ENCODE results near the gene HIVEP3. TPM values are rescaled to one million over a fixed set of nuclear protein-coding genes. Genes with fewer than 3 reads are reported as not detected.
A peak's percentile ranks its signal among the peaks of the same experiment; 100 is the strongest.

The HIVEP3 gene
- total RNA-seq, 4 donors from 2014 or later, result 6.1 to 10.1 (median 7.8) TPM

- TF ChIP-seq CTCF (IDR thresholded peaks at IDR 0.05), result no peak
- ATAC-seq (ENCODE audit: low FRiP score) (peak; percentile 37), DNase-seq (ENCODE audit: low spot score) (peak; percentile 45)
Observed at GRCh38 chr1:41739061-41739955, 179.4 kb downstream of the HIVEP3 start.

- no peak for TF ChIP-seq CTCF (IDR thresholded peaks at IDR 0.05)
- ATAC-seq (ENCODE audit: low FRiP score) (no peak), DNase-seq (ENCODE audit: low spot score) (no peak)
Observed at GRCh38 chr1:41738475-41738874, 180.2 kb downstream of the HIVEP3 start.

- ATAC-seq (ENCODE audit: low FRiP score) (no peak), DNase-seq (ENCODE audit: low spot score) (no peak)
- TF ChIP-seq CTCF (IDR thresholded peaks at IDR 0.05), result no peak
Observed at GRCh38 chr1:41738006-41738405, 180.7 kb downstream of the HIVEP3 start.

GRCh38 chr1:41735631-41736260 lies 183.0 kb downstream of the HIVEP3 start:
- DNase-seq (ENCODE audit: low spot score) (no peak), ATAC-seq (ENCODE audit: low FRiP score) (no peak)
- no peak for TF ChIP-seq CTCF (IDR thresholded peaks at IDR 0.05)

- no peak for TF ChIP-seq CTCF (IDR thresholded peaks at IDR 0.05)
- DNase-seq (ENCODE audit: low spot score) (no peak), ATAC-seq (ENCODE audit: low FRiP score) (no peak)
Observed at GRCh38 chr1:41735139-41735538, 183.6 kb downstream of the HIVEP3 start.

- ATAC-seq (ENCODE audit: low FRiP score) (no peak), DNase-seq (ENCODE audit: low spot score) (no peak)
- TF ChIP-seq CTCF (IDR thresholded peaks at IDR 0.05), result no peak
Observed at GRCh38 chr1:41734201-41734970, 184.3 kb downstream of the HIVEP3 start.

Data from omental fat pad (tissue), 4 donors.